ENCODE data around the gene DNAH17.
A peak's percentile ranks its signal among the peaks of the same experiment; 100 is the strongest.

- TF ChIP-seq, protein P1, sequence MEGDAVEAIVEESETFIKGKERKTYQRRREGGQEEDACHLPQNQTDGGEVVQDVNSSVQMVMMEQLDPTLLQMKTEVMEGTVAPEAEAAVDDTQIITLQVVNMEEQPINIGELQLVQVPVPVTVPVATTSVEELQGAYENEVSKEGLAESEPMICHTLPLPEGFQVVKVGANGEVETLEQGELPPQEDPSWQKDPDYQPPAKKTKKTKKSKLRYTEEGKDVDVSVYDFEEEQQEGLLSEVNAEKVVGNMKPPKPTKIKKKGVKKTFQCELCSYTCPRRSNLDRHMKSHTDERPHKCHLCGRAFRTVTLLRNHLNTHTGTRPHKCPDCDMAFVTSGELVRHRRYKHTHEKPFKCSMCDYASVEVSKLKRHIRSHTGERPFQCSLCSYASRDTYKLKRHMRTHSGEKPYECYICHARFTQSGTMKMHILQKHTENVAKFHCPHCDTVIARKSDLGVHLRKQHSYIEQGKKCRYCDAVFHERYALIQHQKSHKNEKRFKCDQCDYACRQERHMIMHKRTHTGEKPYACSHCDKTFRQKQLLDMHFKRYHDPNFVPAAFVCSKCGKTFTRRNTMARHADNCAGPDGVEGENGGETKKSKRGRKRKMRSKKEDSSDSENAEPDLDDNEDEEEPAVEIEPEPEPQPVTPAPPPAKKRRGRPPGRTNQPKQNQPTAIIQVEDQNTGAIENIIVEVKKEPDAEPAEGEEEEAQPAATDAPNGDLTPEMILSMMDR (IDR thresholded peaks at IDR 0.05; ENCODE audit: control extremely low read depth in 1 of 3, insufficient read depth in 1 of 3, low read depth in 1 of 3, low read length in 3 of 3), result no peak
- no peak for TF ChIP-seq ZNF274 (IDR thresholded peaks at IDR 0.05; ENCODE audit: borderline replicate concordance, extremely low read depth, low read length)
- 0 out of 2 replicates have a peak, but pooled peaks have one; percentile 32 for TF ChIP-seq POLR2AphosphoS5 (IDR thresholded peaks at IDR 0.05; ENCODE audit: low read depth, low read length)
- no peak for TF ChIP-seq ASH2L (IDR thresholded peaks at IDR 0.05; ENCODE audit: low read length)
- TF ChIP-seq, protein P2, sequence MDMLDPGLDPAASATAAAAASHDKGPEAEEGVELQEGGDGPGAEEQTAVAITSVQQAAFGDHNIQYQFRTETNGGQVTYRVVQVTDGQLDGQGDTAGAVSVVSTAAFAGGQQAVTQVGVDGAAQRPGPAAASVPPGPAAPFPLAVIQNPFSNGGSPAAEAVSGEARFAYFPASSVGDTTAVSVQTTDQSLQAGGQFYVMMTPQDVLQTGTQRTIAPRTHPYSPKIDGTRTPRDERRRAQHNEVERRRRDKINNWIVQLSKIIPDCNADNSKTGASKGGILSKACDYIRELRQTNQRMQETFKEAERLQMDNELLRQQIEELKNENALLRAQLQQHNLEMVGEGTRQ (IDR thresholded peaks at IDR 0.05; ENCODE audit: low read length), result no peak
- TF ChIP-seq SP1 (IDR thresholded peaks at IDR 0.05; ENCODE audit: low read depth, low read length), result no peak
- TF ChIP-seq POLR2A (IDR thresholded peaks at IDR 0.05; ENCODE audit: control extremely low read depth in 1 of 2, low read depth in 2 of 2, low read length in 2 of 2), result no peak
- no peak for TF ChIP-seq JUND (IDR thresholded peaks at IDR 0.05; ENCODE audit: low read length)
- TF ChIP-seq RAD21 (IDR thresholded peaks at IDR 0.05 in 1 of 2, conservative IDR thresholded peaks at IDR 0.05 in 1 of 2; ENCODE audit: low read depth in 2 of 2, low read length in 2 of 2), result no peak
- TF ChIP-seq RBBP5 (IDR thresholded peaks at IDR 0.05; ENCODE audit: borderline replicate concordance, low read depth, low read length), result no peak
- TF ChIP-seq GTF2F1 (IDR thresholded peaks at IDR 0.05; ENCODE audit: borderline replicate concordance, low read depth, low read length), result no peak
- no peak for TF ChIP-seq TAF1 (IDR thresholded peaks at IDR 0.05; ENCODE audit: low read depth, low read length)
Observed at GRCh38 chr17:78428836-78429617, 148.2 kb downstream of the DNAH17 start.
